ENCODE results near the gene FOXC1. TPM values are rescaled to one million over a fixed set of nuclear protein-coding genes. Genes with fewer than 3 reads are reported as not detected.
A peak's percentile ranks its signal among the peaks of the same experiment; 100 is the strongest.

The FOXC1 gene
- total RNA-seq, 6 donors from 2014 or later = 0.22 to 5.5 (median 2.2) TPM

GRCh38 chr6:1620504-1621069 is 10.9 kb downstream of the FOXC1 start:
- DNase-seq (peak in 1 of 2 donors; percentile 79), ATAC-seq (ENCODE audit: low FRiP score in 2 of 2) (peak in 1 of 2 donors; percentile 4)
- Histone ChIP-seq H3K27ac (no peak overlapping the region), H3K9me3 (no peaks in the 10 kb centered on the region), H3K27me3 (peaks cover 0 to 50% (median 27%) of the 10 kb centered on the region in 4 donors), H3K4me3 (peak overlapping the region in 1 of 4 donors; percentile 32), H3K4me1 (peaks cover 17 to 34% (median 28%) of the 10 kb centered on the region in 4 donors), H3K36me3 (no peaks in the 10 kb centered on the region)
- no peak for TF ChIP-seq EP300 (IDR thresholded peaks at IDR 0.05)
- TF ChIP-seq POLR2AphosphoS5 (IDR thresholded peaks at IDR 0.05) = no peak
- no peak for TF ChIP-seq CTCF (IDR thresholded peaks at IDR 0.05)
- no peak for TF ChIP-seq POLR2A (IDR thresholded peaks at IDR 0.05)
- WGBS, 2 donors = 57 to 61% methylated on average over 23 to 40 of the region's 50 CpGs

GRCh38 chr6:1621070-1621701 is 11.5 kb downstream of the FOXC1 start:
- no peak for TF ChIP-seq EP300 (IDR thresholded peaks at IDR 0.05)
- no peak for TF ChIP-seq POLR2AphosphoS5 (IDR thresholded peaks at IDR 0.05)
- TF ChIP-seq POLR2A (IDR thresholded peaks at IDR 0.05) = no peak
- no peak for TF ChIP-seq CTCF (IDR thresholded peaks at IDR 0.05)
- peaks cover 0 to 55% (median 30%) of the 10 kb centered on the region in 4 donors for H3K27me3 ChIP-seq
- WGBS, 2 donors = 94 to 96% methylated on average over 30 of the region's 30 CpGs
- H3K36me3 ChIP-seq = no peaks in the 10 kb centered on the region
- peaks cover 18 to 40% (median 29%) of the 10 kb centered on the region in 4 donors for H3K4me1 ChIP-seq
- no peak for ATAC-seq (ENCODE audit: low FRiP score in 2 of 2)
- no peak overlapping the region for H3K4me3 ChIP-seq
- no peak overlapping the region for H3K27ac ChIP-seq
- no peaks in the 10 kb centered on the region for H3K9me3 ChIP-seq
- DNase-seq = peak in 1 of 2 donors; percentile 76

- ATAC-seq (ENCODE audit: low FRiP score in 2 of 2) (peak in 1 of 2 donors; percentile 3), DNase-seq (no peak)
- TF ChIP-seq EP300 (IDR thresholded peaks at IDR 0.05) = no peak
- TF ChIP-seq POLR2AphosphoS5 (IDR thresholded peaks at IDR 0.05) = no peak
- TF ChIP-seq CTCF (IDR thresholded peaks at IDR 0.05) = no peak
- TF ChIP-seq POLR2A (IDR thresholded peaks at IDR 0.05) = no peak
- H3K27ac ChIP-seq = no peak overlapping the region
- H3K36me3 ChIP-seq = no peaks in the 10 kb centered on the region
- WGBS, 2 donors = 79 to 95% methylated on average over 13 to 15 of the region's 15 CpGs
- no peaks in the 10 kb centered on the region for H3K9me3 ChIP-seq
- H3K4me3 ChIP-seq = no peak overlapping the region
- peaks cover 18 to 41% (median 29%) of the 10 kb centered on the region in 4 donors for H3K4me1 ChIP-seq
- peaks cover 0 to 60% (median 30%) of the 10 kb centered on the region in 4 donors for H3K27me3 ChIP-seq
Observed at GRCh38 chr6:1622220-1622850, 12.6 kb downstream of the FOXC1 start.

GRCh38 chr6:1622851-1623768 is 13.4 kb downstream of the FOXC1 start:
- 96 to 97% methylated on average over 8 of the region's 8 CpGs for WGBS, 2 donors
- Histone ChIP-seq H3K27ac (no peak overlapping the region), H3K4me3 (no peak overlapping the region), H3K36me3 (no peaks in the 10 kb centered on the region), H3K4me1 (peaks cover 18 to 41% (median 29%) of the 10 kb centered on the region in 4 donors), H3K27me3 (peaks cover 0 to 57% (median 30%) of the 10 kb centered on the region in 4 donors), H3K9me3 (no peaks in the 10 kb centered on the region)
- DNase-seq = no peak
- no peak for ATAC-seq (ENCODE audit: low FRiP score in 2 of 2)
- no peak for TF ChIP-seq POLR2A (IDR thresholded peaks at IDR 0.05)
- no peak for TF ChIP-seq CTCF (IDR thresholded peaks at IDR 0.05)
- no peak for TF ChIP-seq EP300 (IDR thresholded peaks at IDR 0.05)
- TF ChIP-seq POLR2AphosphoS5 (IDR thresholded peaks at IDR 0.05) = no peak
